Fibroblast of gingiva (primary cell): ENCODE results near the gene PACRGL.
"Not testable (repeated sequence)": the region's sequence is repeated elsewhere in the genome, so short reads cannot be mapped to it uniquely, and the experiment has no call there.

ENCODE experiments used
- DNase-seq: peaks from one replicate; pipeline ENCODE4 v3.0.0-alpha.2; 2011; ENCODE audit warnings: low read depth

The PACRGL gene

GRCh38 chr4:20723463-20723862 lies 23.2 kb downstream of the PACRGL start:
- no peak for DNase-seq

DNA sequence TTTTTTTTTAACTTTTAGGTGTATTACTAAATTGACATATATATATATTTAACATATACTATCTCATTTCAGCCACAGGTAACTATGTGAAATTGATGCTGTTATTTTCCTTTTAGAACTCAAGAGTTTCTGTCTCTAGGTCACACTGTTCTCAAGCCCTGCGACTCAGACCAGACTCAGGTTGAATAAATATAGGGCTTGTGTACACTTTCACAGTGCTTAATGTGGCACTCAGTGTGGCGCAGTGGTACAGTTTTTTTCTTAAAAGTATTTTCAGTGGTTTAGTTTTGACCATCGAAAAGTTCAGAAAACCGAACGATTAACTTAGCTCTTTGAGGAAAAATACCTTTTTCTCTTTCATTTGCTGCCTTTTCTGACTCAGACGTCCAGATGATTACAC lies 24.7 kb downstream of the PACRGL start:
- DNase-seq: no peak

GRCh38 chr4:20735931-20736330 lies 35.7 kb downstream of the PACRGL start:
- no peak for DNase-seq

GRCh38 chr4:20746000-20746399 lies 45.7 kb downstream of the PACRGL start:
- not testable (repeated sequence) for DNase-seq

GRCh38 chr4:20752641-20753040 lies 52.4 kb downstream of the PACRGL start:
- no peak for DNase-seq

DNA sequence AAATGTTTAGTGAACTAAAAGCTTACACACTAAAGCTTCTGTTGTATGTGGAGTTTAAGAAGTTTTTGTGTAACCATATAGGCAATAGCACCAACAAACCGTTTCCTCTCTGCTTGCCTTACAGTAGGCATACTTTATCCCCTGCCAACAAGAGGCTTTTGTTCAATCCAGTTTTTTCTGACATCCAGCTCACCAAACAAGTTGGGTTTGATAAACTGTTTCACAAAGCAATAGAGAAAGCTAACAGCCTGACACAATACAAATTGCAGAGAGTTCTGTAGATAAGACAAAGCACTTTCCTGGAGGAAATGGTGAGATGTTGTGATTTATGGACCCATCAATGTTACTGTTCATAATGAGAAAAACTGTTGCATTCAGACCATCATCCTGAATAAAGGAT lies 53.8 kb downstream of the PACRGL start:
- no peak for DNase-seq

DNA sequence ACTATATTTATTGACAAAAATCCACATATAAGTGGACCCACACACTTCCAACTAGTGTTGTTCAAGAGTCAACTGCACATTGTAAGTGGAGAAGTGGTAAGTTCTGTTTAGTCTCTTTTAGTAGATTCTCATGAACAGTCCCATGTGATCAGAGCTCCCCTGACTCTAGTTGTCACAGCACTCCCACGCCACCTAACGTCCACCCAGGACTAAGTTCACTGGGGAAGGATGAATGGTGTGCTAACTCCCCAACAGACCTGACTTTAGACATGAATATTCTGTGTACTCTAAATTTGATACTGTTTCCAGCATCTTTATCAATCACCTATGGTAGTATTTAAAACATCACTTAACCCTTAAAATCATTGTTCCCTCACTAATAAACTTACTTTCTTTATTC lies 59.8 kb downstream of the PACRGL start:
- no peak for DNase-seq

DNA sequence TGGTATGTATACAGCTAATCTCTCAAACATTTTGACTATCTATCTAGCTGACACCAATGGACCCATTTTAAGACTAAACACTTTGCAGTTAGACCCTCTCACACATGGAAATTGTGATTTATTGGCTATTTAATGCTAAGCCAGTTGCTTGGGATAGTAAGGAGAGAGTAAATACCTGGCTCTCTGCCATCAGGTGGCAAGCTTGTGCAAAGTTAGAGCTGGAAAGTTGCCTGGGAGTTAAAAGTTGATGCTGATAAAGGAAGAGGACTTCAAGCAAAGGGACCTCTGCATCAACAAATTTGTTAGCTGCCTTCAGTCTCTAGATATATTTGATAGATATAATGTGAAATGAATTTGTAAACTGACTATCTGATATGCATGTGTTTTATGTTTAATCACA lies 61.1 kb downstream of the PACRGL start:
- no peak for DNase-seq

DNA sequence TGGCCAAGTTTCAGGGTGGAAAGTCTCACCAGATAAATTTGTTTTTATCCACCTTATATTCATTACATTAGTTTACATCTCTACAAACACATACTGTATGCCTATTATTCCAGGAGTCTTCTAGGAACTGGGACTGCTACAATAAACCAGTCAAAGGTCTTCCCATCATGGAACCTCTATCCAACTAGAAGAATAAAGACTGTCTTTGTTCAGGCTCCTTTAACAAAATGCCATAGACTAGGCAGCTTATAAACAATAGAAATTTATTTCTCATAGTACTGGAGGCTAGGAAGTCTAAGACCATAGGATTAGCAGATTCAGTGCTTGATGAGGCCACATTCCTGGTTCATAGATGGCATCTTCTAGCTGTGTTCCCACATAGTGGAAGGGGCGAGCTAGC lies 61.6 kb downstream of the PACRGL start:
- no peak for DNase-seq

DNA sequence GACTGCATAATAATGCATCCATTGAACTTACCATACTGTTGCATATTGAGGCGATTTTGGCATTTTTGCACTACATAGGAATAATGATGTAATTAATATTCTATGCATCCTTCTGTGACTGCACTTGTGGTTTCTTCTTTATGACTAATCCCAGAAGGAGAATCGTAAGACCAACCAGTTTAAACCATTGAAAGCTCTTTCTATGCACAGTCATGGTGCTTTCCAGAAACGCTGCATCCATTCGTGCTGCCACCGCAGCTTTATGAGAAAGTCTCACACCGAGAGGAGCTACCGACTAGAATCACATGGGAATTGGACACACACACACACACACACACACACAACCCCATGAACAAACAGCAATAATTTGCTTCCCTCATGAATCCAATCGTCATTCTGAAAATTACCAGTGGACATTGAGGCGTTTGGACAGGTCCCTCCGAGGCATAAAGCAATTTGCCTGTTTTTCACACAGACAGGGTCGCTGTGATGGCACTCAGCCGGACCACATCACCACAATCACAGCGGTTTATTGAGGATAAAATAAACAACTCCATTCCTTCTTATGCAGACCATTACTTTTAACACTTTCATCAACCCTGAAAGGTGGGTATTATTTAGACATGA lies 64.2 kb downstream of the PACRGL start:
- DNase-seq: no peak

- peak; percentile 52 for DNase-seq
Observed at GRCh38 chr4:20773144-20773997, 73.1 kb downstream of the PACRGL start.

DNA sequence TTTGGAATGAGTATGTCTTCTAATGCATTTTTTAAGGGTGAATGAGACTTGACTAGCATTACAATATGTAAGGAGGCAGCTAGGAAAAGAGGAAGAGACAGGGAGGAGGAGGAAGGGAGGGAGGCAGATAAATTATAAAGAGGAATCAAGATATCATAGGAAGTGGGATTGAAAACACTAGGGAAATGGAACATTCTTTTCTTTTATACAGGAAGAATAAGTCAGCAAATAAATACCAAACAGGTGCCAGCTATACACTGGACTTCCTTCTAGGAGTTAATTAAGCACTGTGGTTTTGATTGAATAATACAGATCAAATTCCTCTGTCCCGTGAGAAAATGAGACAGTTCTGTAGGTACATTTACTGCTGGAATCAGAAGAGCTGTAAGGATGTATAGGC lies 78.6 kb downstream of the PACRGL start:
- no peak for DNase-seq

GRCh38 chr4:20783134-20783533 lies 82.9 kb downstream of the PACRGL start:
- DNase-seq: not testable (repeated sequence)

DNA sequence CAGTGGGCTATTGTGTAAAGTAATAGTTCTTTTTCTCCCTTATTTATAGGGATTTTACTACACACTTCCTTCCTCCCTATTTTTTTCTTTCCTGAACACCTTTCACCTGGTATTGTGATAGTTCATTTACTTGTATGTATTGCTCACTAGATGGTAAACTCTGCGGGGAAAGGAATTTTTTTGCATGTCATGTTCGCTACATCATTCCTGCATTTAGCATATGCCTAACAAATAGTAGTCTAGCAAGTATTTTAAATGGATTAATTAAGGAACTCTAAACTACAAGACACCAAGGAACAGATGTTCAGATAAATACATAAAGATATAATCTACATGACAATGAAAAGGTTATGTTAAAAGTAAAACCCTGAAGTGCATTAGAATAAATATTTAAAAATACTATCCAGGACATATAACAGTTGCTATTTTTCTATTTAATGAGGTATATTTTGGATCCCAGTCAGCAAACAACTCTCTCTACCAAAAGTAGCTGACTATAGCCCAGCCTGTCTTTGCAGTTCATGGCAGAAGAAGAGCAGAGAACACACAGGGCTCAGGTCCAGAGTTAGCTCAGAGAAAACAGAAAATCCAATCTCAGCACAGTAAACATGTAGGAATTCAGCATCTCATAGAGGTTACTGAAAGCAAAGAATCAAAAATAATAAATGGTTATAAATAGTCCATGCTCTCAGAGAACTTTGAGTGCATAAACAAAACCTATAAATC lies 87.8 kb downstream of the PACRGL start:
- DNase-seq: no peak
